Smooth muscle cell of the brain vasculature (primary cell): ENCODE measurements around the gene GON4L.
"Not testable (repeated sequence)": the region's sequence is repeated elsewhere in the genome, so short reads cannot be mapped to it uniquely, and the experiment has no call there.

ENCODE experiments used
- DNase-seq: peaks from one replicate; pipeline ENCODE4 v3.0.0-alpha.2; 2012; ENCODE audit warnings: low read depth, low spot score

Gene GON4L

GRCh38 chr1:155877945-155878344 lies 20.9 kb upstream of the GON4L start:
- DNase-seq = no peak

- DNase-seq = no peak
These were observed 16.8 kb upstream of the GON4L start for GRCh38 chr1:155873860-155874259.

DNA sequence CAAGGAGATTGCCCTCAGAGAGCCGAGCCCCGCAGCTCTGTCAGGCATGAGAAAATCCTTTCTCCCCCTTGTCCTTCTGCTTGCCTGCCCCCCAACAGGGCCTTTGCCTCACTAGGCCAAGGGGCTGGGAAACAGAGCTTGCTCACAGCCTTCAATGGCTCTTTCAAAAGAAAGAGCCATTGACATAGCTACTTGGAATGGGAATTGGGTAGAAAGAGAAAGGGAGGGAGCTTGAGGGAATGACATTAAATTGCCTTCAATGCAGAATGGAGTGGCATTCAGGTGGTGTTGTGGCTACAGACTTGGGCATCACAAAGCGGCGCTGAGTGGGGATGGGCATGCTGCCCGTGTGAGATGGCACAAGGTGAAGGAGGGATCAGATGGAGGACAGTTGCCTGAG lies 15.5 kb upstream of the GON4L start:
- DNase-seq = no peak

GRCh38 chr1:155871390-155871789 lies 14.4 kb upstream of the GON4L start:
- DNase-seq = no peak

GRCh38 chr1:155867766-155868165 lies 10.8 kb upstream of the GON4L start:
- no peak for DNase-seq

- no peak for DNase-seq
These were observed 7.4 kb upstream of the GON4L start for GRCh38 chr1:155864393-155864792.

GRCh38 chr1:155861896-155862295 lies 4.9 kb upstream of the GON4L start:
- no peak for DNase-seq

DNA sequence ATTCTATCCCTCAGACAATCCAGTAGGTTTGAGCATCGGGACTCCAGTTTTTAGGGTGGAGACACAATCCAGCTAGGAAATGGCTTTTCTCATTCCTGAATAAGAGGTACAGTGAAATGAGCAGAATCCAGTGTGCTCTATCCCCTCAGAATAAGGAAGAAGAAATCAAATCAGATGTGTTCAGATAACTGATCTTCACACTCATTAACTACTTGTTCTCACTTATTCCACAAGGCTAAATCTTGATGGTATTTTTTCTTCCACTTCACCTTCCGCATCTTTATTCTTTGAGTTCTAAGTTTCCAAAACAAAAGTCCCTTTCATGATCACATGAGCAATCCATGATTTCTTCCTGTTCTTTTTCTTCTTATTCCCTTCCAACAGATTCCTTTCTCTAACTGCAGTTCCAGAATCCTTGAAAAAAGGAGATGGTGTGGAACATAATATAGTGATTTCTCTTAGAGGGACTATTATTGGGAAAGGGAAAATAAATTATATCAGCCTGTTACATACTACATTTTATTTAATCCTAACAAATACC lies 4.0 kb upstream of the GON4L start:
- DNase-seq = no peak

- DNase-seq = peak; percentile 49
These were observed 3.2 kb upstream of the GON4L start for GRCh38 chr1:155859881-155860871.

DNA sequence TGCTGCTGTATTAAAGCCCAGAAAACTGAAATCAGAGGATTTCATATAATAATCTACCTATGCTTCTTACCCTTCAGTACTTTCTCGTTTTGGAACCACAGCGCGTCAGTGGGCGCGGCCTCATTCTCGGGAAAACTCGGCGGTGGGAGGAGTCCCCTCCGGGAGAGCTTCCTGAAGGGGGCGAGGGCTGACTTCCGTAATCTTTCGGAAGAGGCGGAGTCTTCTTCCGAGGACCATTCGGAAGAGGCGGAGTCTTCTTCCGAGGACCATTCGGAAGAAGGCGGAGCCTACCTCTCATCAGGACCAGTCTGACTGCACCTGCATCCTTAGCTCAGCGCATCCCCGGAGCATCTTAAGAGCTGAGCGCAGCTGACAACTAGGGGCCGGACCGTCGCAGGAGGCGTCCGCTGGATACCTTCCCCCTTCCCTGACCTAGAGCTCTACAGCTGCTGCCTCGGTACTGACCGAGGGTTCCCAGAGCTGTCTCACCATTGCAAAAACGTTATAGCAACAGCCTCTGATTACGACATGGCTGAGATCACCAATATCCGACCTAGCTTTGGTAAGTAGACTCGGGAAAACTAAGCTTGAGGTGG lies 2.3 kb upstream of the GON4L start, which contains the start of gene SYT11:
Gene SYT11, plus strand, starts transcription at position 334 of the 596 bp plus-strand sequence. Its CDS starts 195 bp downstream, at position 529.
- DNase-seq = peak; percentile 88

GRCh38 chr1:155858800-155859233 lies 1.8 kb upstream of the GON4L start:
- DNase-seq = no peak

DNA sequence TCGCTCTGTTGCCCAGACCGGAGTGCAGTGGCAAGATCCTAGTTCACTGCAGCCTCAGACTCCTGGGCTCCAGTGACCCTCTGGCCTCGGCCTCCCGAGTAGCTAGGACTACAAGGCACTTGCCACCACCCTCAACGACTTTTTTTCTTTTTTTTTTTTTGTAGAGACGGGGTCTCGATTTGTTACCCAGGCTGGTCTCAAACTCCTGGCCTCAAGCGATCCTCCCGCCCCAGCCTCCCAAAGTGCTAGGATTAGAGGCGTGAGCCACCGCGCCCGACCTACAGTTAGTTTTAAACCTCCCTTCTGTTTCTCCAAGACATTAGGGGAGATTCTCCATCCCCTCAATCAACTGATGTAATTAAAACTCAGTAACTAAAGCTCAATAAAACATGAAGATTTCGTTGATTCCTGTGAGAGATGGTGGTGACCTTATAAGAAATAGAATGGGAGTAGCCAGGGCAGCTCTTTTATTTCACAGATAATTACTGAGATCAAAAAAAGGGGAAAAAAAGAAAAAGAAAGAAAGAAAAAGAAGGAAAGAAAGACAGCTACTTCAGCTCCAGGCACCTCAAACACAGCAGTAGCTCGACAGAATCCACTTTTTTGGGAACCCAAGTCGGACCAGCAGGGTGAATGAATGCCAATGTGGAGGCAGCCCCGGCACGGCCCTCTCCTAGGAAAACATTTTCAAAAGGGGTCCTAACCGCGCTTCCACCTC lies 598 bp downstream of the GON4L start:
- no peak for DNase-seq

DNA sequence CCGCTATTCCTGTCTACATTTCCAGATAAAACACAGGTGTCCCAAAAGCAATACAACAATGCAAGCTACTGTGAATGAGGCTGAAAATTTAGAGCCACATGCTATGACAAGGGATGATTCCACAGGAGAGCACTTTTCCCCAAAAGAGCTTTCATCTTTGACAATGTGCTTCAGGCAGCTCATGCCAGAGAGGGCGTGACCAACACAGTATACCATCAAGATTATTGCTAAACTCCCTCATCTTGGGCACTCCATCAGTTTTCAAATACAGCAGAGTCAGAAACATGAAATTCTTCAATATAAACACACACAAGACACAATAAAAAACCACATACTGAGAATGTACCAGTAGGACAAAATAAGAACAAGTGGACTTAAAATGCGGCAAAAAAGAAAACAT lies 6.7 kb downstream of the GON4L start:
- no peak for DNase-seq

DNA sequence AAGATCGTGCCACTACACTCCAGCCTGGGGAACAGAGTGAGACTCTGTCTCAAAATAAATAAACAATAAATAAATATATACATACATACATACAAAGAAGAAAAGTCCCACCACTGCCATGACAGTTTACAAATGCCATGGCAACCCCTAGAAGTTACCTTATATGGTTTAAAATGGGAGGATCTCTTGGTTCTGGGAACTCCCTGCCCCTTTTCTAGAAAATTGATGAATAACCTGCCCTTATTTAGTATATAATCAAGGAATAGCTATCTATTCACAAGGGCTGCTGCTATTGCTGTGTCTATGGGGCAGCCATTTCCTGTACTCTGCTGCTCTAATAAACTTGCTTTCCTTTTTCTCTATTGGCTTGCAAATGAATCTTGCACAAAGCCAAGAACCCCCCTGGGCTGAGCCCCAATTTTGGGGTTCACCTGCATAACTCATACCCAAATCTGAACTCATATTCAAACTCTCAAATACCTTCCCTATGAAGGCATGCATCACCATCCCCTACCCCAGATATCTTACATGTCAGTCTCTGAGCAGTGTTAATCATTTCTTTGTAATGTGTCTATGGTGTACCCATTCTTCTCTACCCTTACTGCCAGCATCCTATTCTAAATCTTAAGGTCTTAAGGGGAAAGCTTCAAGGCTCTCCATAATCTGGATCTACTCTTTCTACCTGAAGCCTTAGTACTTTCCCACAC lies 9.0 kb downstream of the GON4L start:
- DNase-seq = no peak

GRCh38 chr1:155844860-155845421 lies 12.1 kb downstream of the GON4L start:
- no peak for DNase-seq

DNA sequence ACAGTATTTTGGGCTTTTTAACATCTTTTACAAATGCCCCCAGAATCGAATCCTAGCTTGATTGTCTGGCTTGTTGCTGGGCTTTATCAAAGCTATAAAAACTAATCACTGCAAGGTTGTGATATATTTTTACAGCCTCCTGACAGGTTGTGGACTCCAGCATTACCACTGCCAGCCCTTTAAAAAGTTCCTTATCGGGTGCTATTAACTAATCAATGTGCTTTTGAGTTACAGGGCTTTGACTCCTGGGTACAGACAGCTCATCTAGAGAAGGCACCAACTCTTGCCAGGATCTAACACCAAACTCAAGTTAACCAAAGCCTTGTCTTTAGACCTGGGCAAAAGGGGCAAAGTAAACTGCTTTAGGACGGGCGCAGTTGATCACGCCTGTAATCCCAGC lies 16.6 kb downstream of the GON4L start:
- no peak for DNase-seq

GRCh38 chr1:155835548-155835947 lies 21.5 kb downstream of the GON4L start:
- DNase-seq = no peak

DNA sequence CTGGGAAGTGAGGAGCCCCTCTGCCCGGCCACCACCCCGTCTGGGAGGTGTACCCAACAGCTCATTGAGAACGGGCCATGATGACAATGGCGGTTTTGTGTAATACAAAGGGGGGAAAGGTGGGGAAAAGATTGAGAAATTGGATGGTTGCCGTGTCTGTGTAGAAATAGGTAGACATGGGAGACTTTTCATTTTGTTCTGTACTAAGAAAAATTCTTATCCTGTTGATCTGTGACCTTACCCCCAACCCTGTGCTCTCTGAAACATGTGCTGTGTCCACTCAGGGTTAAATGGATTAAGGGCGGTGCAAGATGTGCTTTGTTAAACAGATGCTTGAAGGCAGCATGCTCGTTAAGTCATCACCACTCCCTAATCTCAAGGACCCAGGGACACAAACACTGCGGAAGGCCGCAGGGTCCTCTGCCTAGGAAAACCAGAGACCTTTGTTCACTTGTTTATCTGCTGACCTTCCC lies 22.1 kb downstream of the GON4L start:
- not testable (repeated sequence) for DNase-seq

GRCh38 chr1:155834296-155834926 lies 22.6 kb downstream of the GON4L start:
- DNase-seq = peak; percentile 95

GRCh38 chr1:155833665-155834295 lies 23.2 kb downstream of the GON4L start:
- no peak for DNase-seq
